PC-3 (cell line): ENCODE data around the gene AURKB. TPM values are rescaled to one million over a fixed set of nuclear protein-coding genes. Genes with fewer than 3 reads are reported as not detected.

ENCODE experiments used
- ATAC-seq: fragments of 200-7000 bp; cut with Tn5 transposase; 2 replicates; pipeline ENCODE4 v1.9.1; 2020; ENCODE audit warnings: mild to moderate bottlenecking, moderate library complexity
- BruUV-seq: library from RNA; stranded (reverse); fragments of 400-500 nt; replicated peaks from 2 replicates; lab custom pipeline; 2021; lab: Mats Ljungman, UMichigan
- CTCF ChIA-PET: fragments of 300-600 bp; sonication (Branson Sonifier 250); formaldehyde crosslinking; loops from one replicate; lab custom pipeline; 2022; ENCODE audit warnings: antibody characterized with exemption; lab: Charles Lee
- POLR2A ChIA-PET: fragments of 300-600 bp; sonication (Branson Sonifier 250); formaldehyde crosslinking; loops from one replicate; lab custom pipeline; 2022; ENCODE audit warnings: antibody characterized with exemption; ENCODE audit not compliant: unreplicated experiment; lab: Charles Lee
- DNase-seq: peaks from one replicate; pipeline ENCODE4 v3.0.0-alpha.2; 2015
- H2AFZ ChIP-seq: fragments of 300-600 bp; sonication (generic); 2 replicates; pipeline ENCODE4 v1.6.0; 2016; ENCODE audit warnings: antibody characterized with exemption, low read length
- H3F3A ChIP-seq: fragments of 300-600 bp; sonication (generic); one replicate; pipeline ENCODE4 v1.6.0; 2017; ENCODE audit warnings: antibody characterized with exemption, low read length, control low read depth, mild to moderate bottlenecking; ENCODE audit not compliant: unreplicated experiment
- H3K27ac ChIP-seq: fragments of 300-600 bp; sonication (generic); 2 replicates; pipeline ENCODE4 v1.5.1; 2016; ENCODE audit warnings: mild to moderate bottlenecking, low read length
- H3K27me3 ChIP-seq: fragments of 300-600 bp; sonication (generic); 2 replicates; pipeline ENCODE4 v1.6.1; 2016; ENCODE audit warnings: low read length, mixed read lengths
- H3K36me3 ChIP-seq: fragments of 300-600 bp; sonication (generic); 2 replicates; pipeline ENCODE4 v1.6.1; 2016; ENCODE audit warnings: low read depth, mixed run types, low read length, mixed read lengths
- H3K4me1 ChIP-seq: fragments of 300-600 bp; sonication (generic); 2 replicates; pipeline ENCODE4 v1.5.1; 2016; ENCODE audit warnings: low read length; ENCODE audit not compliant: insufficient read depth
- H3K4me2 ChIP-seq: fragments of 300-600 bp; sonication (generic); 2 replicates; pipeline ENCODE4 v1.6.0; 2016; ENCODE audit warnings: low read length
- H3K4me3 ChIP-seq: fragments of 300-600 bp; sonication (generic); 2 replicates; pipeline ENCODE4 v1.5.1; 2016; ENCODE audit warnings: mild to moderate bottlenecking, low read length, mixed read lengths
- H3K79me2 ChIP-seq: fragments of 300-600 bp; sonication (generic); 2 replicates; pipeline ENCODE4 v1.6.1; 2017; ENCODE audit warnings: low read length, mixed read lengths
- H3K9ac ChIP-seq: fragments of 300-600 bp; sonication (generic); 2 replicates; pipeline ENCODE4 v1.6.0; 2016; ENCODE audit warnings: mild to moderate bottlenecking, low read length
- H3K9me2 ChIP-seq: fragments of 300-600 bp; sonication (generic); replicated peaks from 2 replicates; pipeline ENCODE4 v1.6.1; 2016; ENCODE audit warnings: mixed run types, low read length, mixed read lengths
- H3K9me3 ChIP-seq: fragments of 300-600 bp; sonication (generic); 2 replicates; pipeline ENCODE4 v1.6.1; 2016; ENCODE audit warnings: low read length, mixed read lengths
- H4K20me1 ChIP-seq: fragments of 300-600 bp; sonication (generic); 2 replicates; pipeline ENCODE4 v1.6.1; 2016; ENCODE audit warnings: low read length, mixed read lengths
- CTCF ChIP-seq: fragments of 300-600 bp; sonication (generic); conservative IDR thresholded peaks from 2 replicates; pipeline ENCODE4 v1.5.1; 2017; ENCODE audit warnings: antibody characterized with exemption, low read depth, mild to moderate bottlenecking, low read length
- EZH2 ChIP-seq: fragments of 300-600 bp; sonication (generic); IDR thresholded peaks from one replicate; pipeline ENCODE4 v1.6.1; 2017; ENCODE audit warnings: antibody characterized with exemption, mild to moderate bottlenecking, low read length; ENCODE audit not compliant: unreplicated experiment
- EZH2phosphoT487 ChIP-seq: fragments of 300-600 bp; sonication (generic); IDR thresholded peaks from 2 replicates; pipeline ENCODE4 v1.6.1; 2018; ENCODE audit warnings: mild to moderate bottlenecking, antibody characterized with exemption, low read length, borderline replicate concordance
- intact Hi-C: fragments of 100-400 bp; cut with micrococcal nuclease; formaldehyde crosslinking; loops from 2 replicates; pipeline ENCODE4 v1.9.0; 2023
- total RNA-seq: library from RNA; depleted of rRNA; stranded (reverse); fragments of >200 nt; gene quantifications from 2 replicates; pipeline ENCODE4 v1.2.3, GENCODE V29; 2014

Gene AURKB
- total RNA-seq, 1 experiment from 2014 or later, result 82.9 TPM

- CTCF ChIA-PET, result interaction anchor here (0.5 to 0.7 kb wide), 2 partner anchors 11 to 13 kb away, joined by 3 to 4 read pairs; no protein-coding TSS in a partner anchor
- TSS peak; percentile 100 for BruUV-seq
- TF ChIP-seq EZH2phosphoT487 (no peak), EZH2 (no peak), CTCF (no peak)
- POLR2A ChIA-PET, result interaction anchor here (0.6 kb wide), 3 partner anchors 12 to 304 kb away, joined by 3 to 4 read pairs (median 4); no protein-coding TSS in a partner anchor
- H3K27ac ChIP-seq, result peak overlapping the region; percentile 80
- no peaks in the 10 kb centered on the region for H3K9me2 ChIP-seq
- peak overlapping the region; percentile 88 for H3K4me3 ChIP-seq
- no peaks in the 10 kb centered on the region for H3K36me3 ChIP-seq
- peak overlapping the region; percentile 68 for H3K9ac ChIP-seq
- peaks cover 19% of the 10 kb centered on the region for H3K4me1 ChIP-seq
- no peaks in the 10 kb centered on the region for H3K9me3 ChIP-seq
- intact Hi-C loops, result loop anchor here (1.0 to 2.0 kb wide), 3 partner anchors 34 to 68 kb away; partner anchors contain the start of genes CTC1 and PFAS
- no peaks in the 10 kb centered on the region for H3F3A ChIP-seq
- ATAC-seq (peak; percentile 44), DNase-seq (peak; percentile 98)
- peaks cover 16% of the 10 kb centered on the region for H3K79me2 ChIP-seq
- 0 out of 2 replicates have a peak overlapping the region, but pooled peaks have one; percentile 77 for H2AFZ ChIP-seq
- H3K4me2 ChIP-seq, result peak overlapping the region; percentile 99
- no peaks in the 10 kb centered on the region for H3K27me3 ChIP-seq
- H4K20me1 ChIP-seq, result no peaks in the 10 kb centered on the region
Observed at GRCh38 chr17:8187517-8188262, 22.7 kb downstream of the AURKB start.

GRCh38 chr17:8186787-8187516 is 23.4 kb downstream of the AURKB start:
- H3K79me2 ChIP-seq, result peaks cover 16% of the 10 kb centered on the region
- intact Hi-C loops, result loop anchor here (1.0 to 2.0 kb wide), 3 partner anchors 34 to 68 kb away; partner anchors contain the start of genes CTC1 and PFAS
- POLR2A ChIA-PET, result interaction anchor here (0.6 kb wide), 2 partner anchors 35 to 305 kb away, joined by 3 to 4 read pairs; no protein-coding TSS in a partner anchor
- no peaks in the 10 kb centered on the region for H3F3A ChIP-seq
- CTCF ChIA-PET, result no interaction called here
- TF ChIP-seq CTCF, result peak; percentile 34; the same call in 1 of the 2 replicates
- TF ChIP-seq EZH2, result no peak
- TF ChIP-seq EZH2phosphoT487, result no peak
- H3K4me1 ChIP-seq, result peaks cover 19% of the 10 kb centered on the region
- H3K27me3 ChIP-seq, result no peaks in the 10 kb centered on the region
- peak overlapping the region; percentile 88 for H3K4me3 ChIP-seq
- H4K20me1 ChIP-seq, result no peaks in the 10 kb centered on the region
- ATAC-seq (peak; percentile 30), DNase-seq (peak; percentile 95)
- H3K9ac ChIP-seq, result peak overlapping the region; percentile 63
- no peaks in the 10 kb centered on the region for H3K9me2 ChIP-seq
- H3K9me3 ChIP-seq, result no peaks in the 10 kb centered on the region
- no peaks in the 10 kb centered on the region for H3K36me3 ChIP-seq
- no TSS peak for BruUV-seq
- peak overlapping the region; percentile 92 for H2AFZ ChIP-seq
- peak overlapping the region; percentile 80 for H3K27ac ChIP-seq
- peak overlapping the region; percentile 99 for H3K4me2 ChIP-seq
